Gastroesophageal sphincter (tissue), 4 donors: ENCODE results near the gene SLC7A14. TPM values are rescaled to one million over a fixed set of nuclear protein-coding genes. Genes with fewer than 3 reads are reported as not detected.

ENCODE experiments used
- ATAC-seq: fragments of 150-250 bp; one replicate; pipeline ENCODE4 v1.9.1; 2016; ENCODE audit warnings: mild to moderate bottlenecking, moderate library complexity
- H3K27ac ChIP-seq, 4 donors: fragments of 200-600 bp; sonication (generic) in 3 of 4; 1 replicate in 3 of 4; 2 replicates in 1 of 4; pipeline ENCODE4 v1.5.1; 2016 to 2019
- H3K27me3 ChIP-seq: fragments of 200-600 bp; sonication (generic); one replicate; pipeline ENCODE4 v1.5.1; 2019
- H3K36me3 ChIP-seq, 2 donors: fragments of 200-600 bp; sonication (generic); one replicate each; pipeline ENCODE4 v1.5.1; 2019; ENCODE audit warnings: control low read depth in 1 of 2
- H3K4me1 ChIP-seq, 3 donors: fragments of 200-600 bp; sonication (generic); 1 replicate in 2 of 3; 2 replicates in 1 of 3; pipeline ENCODE4 v1.5.1; 2016 to 2019; ENCODE audit warnings: control low read depth in 2 of 3
- H3K4me3 ChIP-seq, 2 donors: fragments of 200-600 bp; sonication (generic); one replicate each; pipeline ENCODE4 v1.5.1; 2019; ENCODE audit warnings: mild to moderate bottlenecking in 1 of 2, moderate library complexity in 1 of 2
- H3K9me3 ChIP-seq, 3 donors: fragments of 200-600 bp; sonication (generic); one replicate each; pipeline ENCODE4 v1.5.1; 2017 to 2019; ENCODE audit warnings: control low read depth in 2 of 3
- CTCF ChIP-seq, 4 experiments: fragments of 200-600 bp in 2 of 4; fragments of 450-650 bp in 2 of 4; sonication (generic) in 1 of 4; IDR thresholded peaks; one replicate each; pipeline ENCODE4 v1.5.1; 2017 to 2019; ENCODE audit warnings: antibody characterized with exemption in 4 of 4, mild to moderate bottlenecking in 2 of 4, moderate library complexity in 2 of 4
- EP300 ChIP-seq: sonication (generic); formaldehyde crosslinking; IDR thresholded peaks from one replicate; pipeline ENCODE4 v1.6.1; 2017; ENCODE audit warnings: antibody characterized with exemption, mild to moderate bottlenecking
- POLR2A ChIP-seq, 2 donors: fragments of 450-650 bp; IDR thresholded peaks; one replicate each; pipeline ENCODE4 v1.6.1; 2017; ENCODE audit warnings: antibody characterized with exemption in 2 of 2, mild to moderate bottlenecking in 2 of 2, moderate library complexity in 1 of 2
- POLR2AphosphoS5 ChIP-seq: sonication (generic); formaldehyde crosslinking; IDR thresholded peaks from one replicate; pipeline ENCODE4 v1.6.1; 2017; ENCODE audit warnings: antibody characterized with exemption
- WGBS, 2 donors: methylation state at CpG; one replicate each; pipeline ENCODE4 v1.1.5; 2018; ENCODE audit warnings: low coverage in 1 of 2; 5-methylcytosine and 5-hydroxymethylcytosine counted together
- total RNA-seq, 4 donors: library from RNA; depleted of rRNA; stranded (reverse); fragments of >200 nt; gene quantifications; one replicate each; pipeline ENCODE4 v1.1.0, GENCODE V29; 2016

The SLC7A14 gene
- total RNA-seq, 4 donors from 2014 or later, result under 0.01 to 0.99 (median 0.43) TPM

- ATAC-seq, result peak; percentile 37
- 0% methylated on average over 1 of the region's 58 CpGs; no CpG with 5 or more reads in 1 of the 2 donors for WGBS, 2 donors
Observed at GRCh38 chr3:170419557-170420087, 166.3 kb downstream of the SLC7A14 start.

DNA sequence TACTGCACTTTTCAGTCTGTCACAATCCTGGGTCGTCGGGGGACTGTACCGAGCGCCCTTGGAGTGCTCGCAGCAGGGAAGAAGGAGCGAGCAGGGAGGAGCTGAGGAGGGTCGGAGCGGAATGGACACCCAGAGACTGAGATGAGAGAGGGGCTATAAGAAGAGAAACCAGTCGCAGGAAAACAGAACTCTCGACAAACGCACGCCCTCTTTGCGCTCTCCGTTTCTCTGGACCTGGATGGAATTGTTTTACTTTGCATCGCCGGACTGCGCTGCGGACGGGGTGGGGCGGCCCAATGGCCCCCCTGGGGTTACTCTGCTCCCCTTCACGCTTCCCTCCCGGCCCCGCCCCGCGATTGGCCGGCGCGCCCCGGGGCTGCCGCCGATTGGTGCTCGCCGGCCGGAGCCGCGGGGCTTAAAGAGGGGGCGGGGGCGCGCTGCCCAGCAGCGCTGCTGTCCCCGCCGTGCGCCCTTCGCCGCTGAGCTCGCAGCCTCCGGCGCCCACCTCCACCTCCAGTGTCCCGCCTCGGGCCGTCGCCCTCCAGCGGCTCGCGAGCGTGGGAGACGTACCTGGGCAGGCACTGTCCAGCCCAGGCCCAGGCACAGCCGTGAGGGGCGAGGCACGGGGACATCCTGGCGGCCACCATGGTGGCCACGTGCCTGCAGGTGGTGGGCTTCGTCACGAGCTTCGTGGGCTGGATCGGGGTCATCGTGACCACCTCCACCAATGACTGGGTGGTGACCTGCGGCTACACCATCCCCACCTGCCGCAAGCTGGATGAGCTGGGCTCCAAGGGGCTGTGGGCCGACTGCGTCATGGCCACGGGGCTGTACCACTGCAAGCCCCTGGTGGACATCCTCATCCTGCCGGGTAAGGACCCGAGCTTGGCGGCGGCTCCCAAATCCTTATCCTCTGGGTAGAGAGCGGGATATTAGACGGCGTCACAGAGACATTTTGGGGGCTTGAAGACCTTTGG is 167.2 kb downstream of the SLC7A14 start, which contains the start of gene CLDN11:
CLDN11 (plus strand) TSS at position 447 of the 977 bp plus-strand sequence; CDS start at position 646, 199 bp downstream.
- H3K27ac ChIP-seq, result peak within 1 kb of the TSS in 3 of 4 donors; percentile 48 to 70 (median 61)
- peak within 1 kb of the TSS; percentile 33 to 59 for H3K4me3 ChIP-seq
- 0% methylated on average over 5 to 11 of the region's 79 CpGs for WGBS, 2 donors
- peaks cover 53% of the 10 kb centered on the region for H3K27me3 ChIP-seq
- ATAC-seq, result peak; percentile 54
- peaks cover 0 to 33% (median 8%) of the 10 kb centered on the region in 3 donors for H3K4me1 ChIP-seq
- no peaks in the 10 kb centered on the region for H3K9me3 ChIP-seq
- no peaks in the 10 kb centered on the region for H3K36me3 ChIP-seq
- TF ChIP-seq CTCF (IDR thresholded peaks at IDR 0.05), result peak in 1 of 4 experiments; percentile 8
- no peak for TF ChIP-seq EP300

More at GRCh38 chr3:170419557-170420087, 166.3 kb downstream of the SLC7A14 start:
- Histone ChIP-seq H3K4me3 (peak overlapping the region; percentile 6 to 59), H3K27me3 (peaks cover 53% of the 10 kb centered on the region), H3K36me3 (no peaks in the 10 kb centered on the region), H3K4me1 (peaks cover 0 to 33% (median 8%) of the 10 kb centered on the region in 3 donors), H3K27ac (peak overlapping the region in 3 of 4 donors; percentile 48 to 70 (median 61)), H3K9me3 (no peaks in the 10 kb centered on the region)
- TF ChIP-seq POLR2A (IDR thresholded peaks at IDR 0.05), result no peak
- TF ChIP-seq EP300, result no peak
- no peak for TF ChIP-seq POLR2AphosphoS5
- TF ChIP-seq CTCF (IDR thresholded peaks at IDR 0.05), result no peak

- peaks cover 0 to 33% (median 8%) of the 10 kb centered on the region in 3 donors for H3K4me1 ChIP-seq
- H3K9me3 ChIP-seq, result no peaks in the 10 kb centered on the region
- ATAC-seq, result no peak
- 100% methylated on average over 1 of the region's 1 CpG; no CpG with 5 or more reads in 1 of the 2 donors for WGBS, 2 donors
- H3K27me3 ChIP-seq, result peaks cover 53% of the 10 kb centered on the region
- H3K27ac ChIP-seq, result no peak overlapping the region
- no peaks in the 10 kb centered on the region for H3K36me3 ChIP-seq
- H3K4me3 ChIP-seq, result no peak overlapping the region
- no peak for TF ChIP-seq POLR2A (IDR thresholded peaks at IDR 0.05)
- no peak for TF ChIP-seq POLR2AphosphoS5
- TF ChIP-seq EP300, result no peak
- TF ChIP-seq CTCF (IDR thresholded peaks at IDR 0.05), result no peak
Observed at GRCh38 chr3:170417090-170417489, 168.8 kb downstream of the SLC7A14 start.

DNA sequence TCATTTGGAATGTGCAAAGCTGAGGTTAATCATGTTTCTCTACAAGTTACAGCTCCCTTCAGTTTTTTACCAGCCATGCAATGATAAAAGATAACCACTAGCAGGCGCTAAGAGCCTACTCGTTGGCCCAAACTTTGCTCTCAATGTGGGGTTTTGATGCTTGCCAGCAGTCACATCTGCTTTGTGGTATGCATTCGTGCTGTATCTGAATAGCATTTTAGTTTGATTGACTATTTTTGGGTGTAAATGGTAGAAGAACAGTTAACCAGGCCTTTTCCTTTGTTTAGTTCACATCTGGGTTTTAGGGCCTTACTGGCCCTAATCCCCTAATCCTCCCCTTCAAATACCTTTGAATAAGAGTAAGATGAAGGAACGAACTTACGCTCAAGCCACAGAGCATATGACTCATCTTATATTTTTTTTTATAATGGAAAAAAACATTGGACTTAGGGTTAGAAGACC is 171.6 kb downstream of the SLC7A14 start:
- TF ChIP-seq POLR2AphosphoS5, result no peak
- no peak for TF ChIP-seq POLR2A (IDR thresholded peaks at IDR 0.05)
- TF ChIP-seq CTCF (IDR thresholded peaks at IDR 0.05), result peak; percentile 65 to 85 (median 74)
- no peak for TF ChIP-seq EP300
- H3K9me3 ChIP-seq, result no peaks in the 10 kb centered on the region
- no peak for ATAC-seq
- WGBS, 2 donors, result 24 to 27% methylated on average over 3 to 5 of the region's 5 CpGs
- no peaks in the 10 kb centered on the region for H3K36me3 ChIP-seq
- H3K4me3 ChIP-seq, result no peak overlapping the region
- peaks cover 44% of the 10 kb centered on the region for H3K27me3 ChIP-seq
- H3K4me1 ChIP-seq, result peaks cover 0 to 16% (median 7%) of the 10 kb centered on the region in 3 donors
- no peak overlapping the region for H3K27ac ChIP-seq
